ENCODE data around the gene LAPTM4A. TPM values are rescaled to one million over a fixed set of nuclear protein-coding genes. Genes with fewer than 3 reads are reported as not detected.
A peak's percentile ranks its signal among the peaks of the same experiment; 100 is the strongest.

LAPTM4A gene
- total RNA-seq, 1 experiment from 2014 or later: 131 TPM

DNA sequence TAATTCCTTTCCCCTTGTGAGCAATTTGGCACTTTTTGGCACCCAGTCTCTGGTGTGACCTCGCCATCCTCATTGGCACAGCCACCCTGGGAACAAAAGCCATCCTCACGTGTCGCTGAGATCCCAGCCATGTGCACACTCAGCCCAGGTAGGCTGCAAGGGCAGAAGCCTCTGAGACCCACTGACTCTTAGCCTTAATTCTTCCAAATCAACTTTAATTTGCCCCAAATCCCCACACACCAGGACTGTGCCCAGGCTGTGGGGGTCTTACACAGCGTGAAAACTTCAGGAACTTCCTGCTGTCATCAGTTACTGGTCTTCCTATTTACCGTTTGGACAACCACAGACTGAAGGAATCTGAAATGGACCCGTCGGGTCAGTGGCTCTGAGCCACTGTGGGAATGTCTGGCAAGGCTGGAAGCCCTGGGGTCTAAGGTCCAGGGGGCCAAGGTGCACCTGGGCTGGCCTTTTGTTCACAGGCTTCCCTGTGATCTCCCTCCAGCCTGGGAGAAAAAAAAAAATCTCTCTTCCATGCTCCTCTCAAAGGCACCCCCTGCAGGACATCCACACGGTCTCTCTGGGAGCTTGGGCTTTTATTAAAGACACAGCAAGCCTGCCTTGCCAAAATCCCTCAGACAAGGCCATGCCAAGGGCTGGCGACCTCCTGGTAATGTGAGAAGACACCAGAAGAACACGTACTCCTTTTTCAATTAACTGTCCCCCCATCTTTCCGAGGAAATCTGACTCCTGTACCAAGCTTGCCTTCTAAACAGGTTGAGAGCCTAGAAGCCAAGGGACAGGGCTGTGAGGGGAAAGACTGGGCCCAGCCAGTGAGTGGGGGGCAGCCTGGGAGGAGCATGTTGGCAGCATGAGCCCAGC, 42.1 kb upstream of the LAPTM4A start:
- Mint-ChIP-seq H3K27me3 (ENCODE audit: low read depth) (peaks cover 6% of the 10 kb centered on the region), H3K4me1 (peaks cover 24 to 33% of the 10 kb centered on the region in 2 experiments), H3K36me3 (ENCODE audit: insufficient read depth in 1 of 3, low read depth in 3 of 3) (no peaks in the 10 kb centered on the region), H3K27ac (peak overlapping the region; percentile 26 to 70 (median 57); a peak in 3 of 7 replicates), H3K4me3 (0 out of 5 replicates have a peak overlapping the region, but pooled peaks of 1 of the 2 experiments have one; percentile 28), H3K9me3 (no peaks in the 10 kb centered on the region)
- Histone ChIP-seq H3K23ac (ENCODE audit: insufficient read length, low read depth, low read length) (no peak overlapping the region), H3K9ac (ENCODE audit: extremely low read depth, insufficient read length, low read length) (no peak overlapping the region), H2AFZ (ENCODE audit: low read length) (no peak overlapping the region), H3T11ph (ENCODE audit: low read length) (no peak overlapping the region), H3K4ac (ENCODE audit: low read depth, low read length) (no peak overlapping the region), H4K5ac (ENCODE audit: insufficient read length, low read depth, low read length) (no peak overlapping the region), H4K20me1 (ENCODE audit: control insufficient read depth, insufficient read depth, insufficient read length) (no peaks in the 10 kb centered on the region), H3K56ac (ENCODE audit: insufficient read length, low read depth, low read length) (no peak overlapping the region), H2BK20ac (ENCODE audit: low read depth, low read length, poor library complexity, severe bottlenecking) (no peak overlapping the region), H3K4me1 (ENCODE audit: insufficient read depth, low read length) (no peaks in the 10 kb centered on the region; the same call in 1 of the 2 replicates), H3K27ac (ENCODE audit: insufficient read length, low read depth, low read length) (no peak overlapping the region), H2BK15ac (ENCODE audit: low read depth, low read length) (no peak overlapping the region), H2BK12ac (ENCODE audit: insufficient read length, low read depth, low read length) (no peak overlapping the region), H4K8ac (replicated peaks; ENCODE audit: insufficient read length, low read depth, low read length) (no peak overlapping the region), H3K79me2 (ENCODE audit: insufficient read depth, low read length) (no peaks in the 10 kb centered on the region), H3K14ac (ENCODE audit: insufficient read depth, low read length) (no peak overlapping the region), H4K91ac (ENCODE audit: insufficient read length, low read depth, low read length) (no peak overlapping the region), H3K18ac (ENCODE audit: insufficient read length, low read depth, low read length) (no peak overlapping the region), H2BK120ac (ENCODE audit: low read depth, low read length, poor library complexity, severe bottlenecking) (no peak overlapping the region), H3K23me2 (ENCODE audit: insufficient read length, low read depth, low read length, poor library complexity, severe bottlenecking) (no peaks in the 10 kb centered on the region), H2BK5ac (ENCODE audit: insufficient read length, low read length) (no peak overlapping the region), H3K27me3 (ENCODE audit: insufficient read depth, low read length) (no peaks in the 10 kb centered on the region), H3K4me2 (ENCODE audit: insufficient read depth, insufficient read length, low read length) (no peak overlapping the region), H3K9me3 (ENCODE audit: control insufficient read depth, low read depth, low read length) (no peaks in the 10 kb centered on the region), H2AK5ac (ENCODE audit: insufficient read length, low read length) (no peak overlapping the region), H3K79me1 (ENCODE audit: insufficient read depth, low read depth, low read length, poor library complexity, severe bottlenecking) (no peaks in the 10 kb centered on the region)
- DNase-seq: peak; percentile 78
- TF ChIP-seq CTCF (conservative IDR thresholded peaks at IDR 0.05): peak; percentile 67
- no CpG with 5 or more reads among the region's 11 CpGs for WGBS (ENCODE audit: extremely low coverage, insufficient read length, low lambda C conversion rate)

Data from H9 (cell line).